HCT116 (cell line): ENCODE results near the gene FBXO8. TPM values are rescaled to one million over a fixed set of nuclear protein-coding genes. Genes with fewer than 3 reads are reported as not detected.

ENCODE experiments used
- ATAC-seq: fragments of 200-7000 bp; cut with Tn5 transposase; 2 replicates; pipeline ENCODE4 v1.9.1; 2020; ENCODE audit warnings: mild to moderate bottlenecking, moderate library complexity
- BruUV-seq: library from RNA; stranded (reverse); fragments of 400-500 nt; replicated peaks from 2 replicates; lab custom pipeline; 2021; lab: Mats Ljungman, UMichigan
- CTCF ChIA-PET: fragments of 300-600 bp; sonication (Branson Sonifier 250); formaldehyde crosslinking; loops from one replicate; lab custom pipeline; 2021; ENCODE audit warnings: antibody characterized with exemption; lab: Charles Lee
- POLR2A ChIA-PET: fragments of 300-600, 350-600 bp; sonication (Branson Sonifier 250); formaldehyde crosslinking; loops from one replicate; lab custom pipeline; 2021; ENCODE audit warnings: antibody characterized with exemption; lab: Charles Lee
- RAD21 ChIA-PET, 2 experiments: fragments of 300-600 bp; sonication (Branson Sonifier 250); formaldehyde crosslinking; loops; one replicate each; lab custom pipeline; 2023; ENCODE audit warnings: low total read pairs in 2 of 2; ENCODE audit not compliant: uncharacterized antibody in 2 of 2, unreplicated experiment in 2 of 2, low non-redundant PET in 1 of 2; lab: Charles Lee
- DNase-seq: peaks from one replicate; pipeline ENCODE4 v3.0.0-alpha.2; 2010; ENCODE audit warnings: low read depth, low spot score
- H2AFZ ChIP-seq: fragments of 200-600 bp; shearing (Covaris generic), sonication (generic); 2 replicates; pipeline ENCODE4 v1.6.1; 2017; ENCODE audit warnings: low read depth, mixed run types, mixed read lengths, antibody characterized with exemption, low read length; ENCODE audit not compliant: poor library complexity, severe bottlenecking
- H3K27ac ChIP-seq: 2 replicates; pipeline ENCODE4 v1.5.1; 2012; ENCODE audit warnings: low read depth, low read length
- H3K27me3 ChIP-seq: fragments of 200-600 bp; sonication (generic); 2 replicates; pipeline ENCODE4 v1.6.1; 2016; ENCODE audit warnings: mixed run types, low read length, mixed read lengths; ENCODE audit not compliant: insufficient read depth
- H3K36me3 ChIP-seq, 2 experiments: fragments of 200-500 bp in 1 of 2; fragments of 200-600 bp in 1 of 2; sonication (Bioruptor generic) in 1 of 2; sonication (generic) in 1 of 2; 2 replicates each; pipeline versions ENCODE4 v1.5.1 to v1.6.1; 2014 to 2016; ENCODE audit warnings: low read length in 2 of 2, inconsistent platforms in 1 of 2, mixed read lengths in 1 of 2, mixed run types in 1 of 2; ENCODE audit not compliant: insufficient read depth in 2 of 2, control insufficient read depth in 1 of 2
- H3K4me1 ChIP-seq, 2 experiments: fragments of 200-600 bp in 1 of 2; sonication (generic) in 1 of 2; 2 replicates each; pipeline versions ENCODE4 v1.5.1 to v1.6.1; 2012 to 2017; ENCODE audit warnings: low read length in 2 of 2, inconsistent platforms in 1 of 2, mild to moderate bottlenecking in 1 of 2, mixed read lengths in 1 of 2, mixed run types in 1 of 2, moderate library complexity in 1 of 2; ENCODE audit not compliant: insufficient read depth in 2 of 2, control insufficient read depth in 1 of 2
- H3K4me2 ChIP-seq: fragments of 200-600 bp; sonication (generic); 2 replicates; pipeline ENCODE4 v1.6.1; 2017; ENCODE audit warnings: mixed run types, low read length, mixed read lengths
- H3K4me3 ChIP-seq, 2 experiments: fragments of 200-600 bp in 1 of 2; sonication (generic) in 1 of 2; replicated peaks in 1 of 2; 2 replicates each; pipeline ENCODE4 v1.5.1; 2011 to 2016; ENCODE audit warnings: low read length in 2 of 2, control low read depth in 1 of 2, low read depth in 1 of 2, mild to moderate bottlenecking in 1 of 2, mixed read lengths in 1 of 2, mixed run types in 1 of 2
- H3K79me2 ChIP-seq: fragments of 200-600 bp; sonication (generic); 2 replicates; pipeline ENCODE4 v1.6.1; 2017; ENCODE audit warnings: mild to moderate bottlenecking, mixed run types, low read length, moderate library complexity, mixed read lengths; ENCODE audit not compliant: insufficient read depth
- H3K9ac ChIP-seq: fragments of 200-600 bp; sonication (generic); 2 replicates; pipeline ENCODE4 v1.6.1; 2016; ENCODE audit warnings: low read length, mixed read lengths
- H3K9me2 ChIP-seq: fragments of 200-600 bp; sonication (generic), shearing (Covaris generic); 2 replicates; pipeline ENCODE4 v1.6.1; 2017; ENCODE audit warnings: mixed run types, mild to moderate bottlenecking, moderate library complexity; ENCODE audit not compliant: insufficient read depth
- H3K9me3 ChIP-seq, 2 experiments: fragments of 200-500 bp in 1 of 2; fragments of 200-600 bp in 1 of 2; sonication (Bioruptor generic) in 1 of 2; sonication (generic) in 1 of 2; 2 replicates each; pipeline ENCODE4 v1.6.1; 2014 to 2017; ENCODE audit warnings: low read length in 2 of 2, mixed read lengths in 2 of 2, inconsistent platforms in 1 of 2, low read depth in 1 of 2, mild to moderate bottlenecking in 1 of 2, mixed run types in 1 of 2, moderate library complexity in 1 of 2; ENCODE audit not compliant: control insufficient read depth in 1 of 2, insufficient read depth in 1 of 2
- H4K20me1 ChIP-seq: fragments of 200-600 bp; sonication (generic), shearing (Covaris generic); 2 replicates; pipeline ENCODE4 v1.6.1; 2017; ENCODE audit warnings: mixed run types, mild to moderate bottlenecking, moderate library complexity; ENCODE audit not compliant: insufficient read depth
- ATF3 ChIP-seq: IDR thresholded peaks from 2 replicates; pipeline ENCODE4 v1.6.1; 2012
- EGR1 ChIP-seq: IDR thresholded peaks from 2 replicates; pipeline ENCODE4 v1.6.1; 2012; ENCODE audit warnings: low read depth
- ELF1 ChIP-seq: IDR thresholded peaks from 2 replicates; pipeline ENCODE4 v1.6.1; 2012; ENCODE audit warnings: low read depth, borderline replicate concordance
- EZH2 ChIP-seq: fragments of 200-600 bp; sonication (generic); IDR thresholded peaks from 2 replicates; pipeline ENCODE4 v1.6.1; 2017; ENCODE audit warnings: antibody characterized with exemption, mixed run types
- EZH2phosphoT487 ChIP-seq: fragments of 200-600 bp; IDR thresholded peaks from 2 replicates; pipeline ENCODE4 v1.6.1; 2018; ENCODE audit warnings: antibody characterized with exemption, borderline replicate concordance
- FOSL1 ChIP-seq: IDR thresholded peaks from 2 replicates; pipeline ENCODE4 v1.6.1; 2012; ENCODE audit warnings: low read depth
- JUND ChIP-seq: IDR thresholded peaks from 2 replicates; pipeline ENCODE4 v1.6.1; 2012
- POLR2A ChIP-seq: IDR thresholded peaks from 2 replicates; pipeline ENCODE4 v1.7.0; 2011; ENCODE audit warnings: borderline replicate concordance; ENCODE audit not compliant: insufficient read depth, insufficient read length; ENCODE audit errors: extremely low read depth
- RAD21 ChIP-seq: IDR thresholded peaks from 2 replicates; pipeline ENCODE4 v1.6.1; 2012; ENCODE audit warnings: low read depth, mild to moderate bottlenecking
- SP1 ChIP-seq: IDR thresholded peaks from 2 replicates; pipeline ENCODE4 v1.6.1; 2012; ENCODE audit warnings: low read depth
- ZFX ChIP-seq: fragments of 450-650 bp; IDR thresholded peaks from 2 replicates; pipeline ENCODE4 v1.6.1; 2017
- intact Hi-C: fragments of 100-400 bp; cut with micrococcal nuclease; formaldehyde crosslinking; loops from 2 replicates; pipeline ENCODE4 v1.10.0; 2022
- total RNA-seq: library from RNA; stranded (reverse); gene quantifications from one replicate; pipeline ENCODE4 v1.2.1, GENCODE V29; 2021; ENCODE audit not compliant: unreplicated experiment
- TF ChIP-seq, protein P1 (sequence below), 3 experiments: fragments of 200-600 bp in 1 of 3; sonication (generic) in 1 of 3; IDR thresholded peaks in 2 of 3; conservative IDR thresholded peaks in 1 of 3; 2 replicates each; pipeline ENCODE4 v1.5.1; 2012 to 2017; ENCODE audit warnings: low read depth in 2 of 3, low read length in 2 of 3, antibody characterized with exemption in 1 of 3, borderline replicate concordance in 1 of 3, control low read depth in 1 of 3, mild to moderate bottlenecking in 1 of 3, mixed read lengths in 1 of 3, mixed run types in 1 of 3, moderate library complexity in 1 of 3; ENCODE audit not compliant: insufficient read depth in 1 of 3
- TF ChIP-seq, protein P2 (sequence below): IDR thresholded peaks from 2 replicates; pipeline ENCODE4 v1.6.1; 2011; ENCODE audit warnings: mild to moderate bottlenecking, low read length, moderate library complexity; ENCODE audit not compliant: insufficient replicate concordance; ENCODE audit errors: extremely low read depth

FBXO8 gene
- total RNA-seq, 1 experiment from 2014 or later, result 13.0 TPM

DNA sequence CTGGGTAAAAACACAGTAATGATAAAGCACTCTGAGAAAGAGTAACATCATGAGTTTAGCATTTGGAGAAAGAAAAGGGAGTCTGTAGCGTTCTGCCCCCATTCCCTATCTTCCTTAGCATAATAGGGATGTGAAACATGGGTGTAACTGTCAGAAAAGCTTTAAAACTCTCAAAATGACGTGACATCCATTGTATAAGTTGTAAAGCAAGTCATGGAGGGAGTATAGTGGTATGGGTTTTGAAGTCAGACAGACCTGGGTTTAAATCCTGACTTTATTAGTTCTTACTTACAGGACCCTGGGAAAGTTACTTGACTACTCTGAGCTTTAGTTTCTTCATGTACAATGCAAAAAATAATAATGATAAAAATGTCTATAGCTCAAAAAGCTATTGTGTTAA lies 17.1 kb downstream of the FBXO8 start:
- H3K9me3 ChIP-seq, result no peaks in the 10 kb centered on the region
- H3K4me3 ChIP-seq, result no peak overlapping the region
- no peaks in the 10 kb centered on the region for H3K79me2 ChIP-seq
- no peak overlapping the region for H3K27ac ChIP-seq
- no peaks in the 10 kb centered on the region for H3K9me2 ChIP-seq
- TF ChIP-seq ATF3 (no peak), FOSL1 (no peak), SP1 (no peak), ZFX (no peak), POLR2A (no peak), EGR1 (no peak), ELF1 (no peak), RAD21 (no peak), EZH2phosphoT487 (no peak), EZH2 (no peak), JUND (no peak)
- TF ChIP-seq, protein P1, sequence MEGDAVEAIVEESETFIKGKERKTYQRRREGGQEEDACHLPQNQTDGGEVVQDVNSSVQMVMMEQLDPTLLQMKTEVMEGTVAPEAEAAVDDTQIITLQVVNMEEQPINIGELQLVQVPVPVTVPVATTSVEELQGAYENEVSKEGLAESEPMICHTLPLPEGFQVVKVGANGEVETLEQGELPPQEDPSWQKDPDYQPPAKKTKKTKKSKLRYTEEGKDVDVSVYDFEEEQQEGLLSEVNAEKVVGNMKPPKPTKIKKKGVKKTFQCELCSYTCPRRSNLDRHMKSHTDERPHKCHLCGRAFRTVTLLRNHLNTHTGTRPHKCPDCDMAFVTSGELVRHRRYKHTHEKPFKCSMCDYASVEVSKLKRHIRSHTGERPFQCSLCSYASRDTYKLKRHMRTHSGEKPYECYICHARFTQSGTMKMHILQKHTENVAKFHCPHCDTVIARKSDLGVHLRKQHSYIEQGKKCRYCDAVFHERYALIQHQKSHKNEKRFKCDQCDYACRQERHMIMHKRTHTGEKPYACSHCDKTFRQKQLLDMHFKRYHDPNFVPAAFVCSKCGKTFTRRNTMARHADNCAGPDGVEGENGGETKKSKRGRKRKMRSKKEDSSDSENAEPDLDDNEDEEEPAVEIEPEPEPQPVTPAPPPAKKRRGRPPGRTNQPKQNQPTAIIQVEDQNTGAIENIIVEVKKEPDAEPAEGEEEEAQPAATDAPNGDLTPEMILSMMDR (IDR thresholded peaks at IDR 0.05 in 2 of 3, conservative IDR thresholded peaks at IDR 0.05 in 1 of 3; ENCODE audit: borderline replicate concordance in 1 of 3, insufficient read depth in 1 of 3, low read depth in 2 of 3, low read length in 2 of 3), result no peak
- TF ChIP-seq, protein P2, sequence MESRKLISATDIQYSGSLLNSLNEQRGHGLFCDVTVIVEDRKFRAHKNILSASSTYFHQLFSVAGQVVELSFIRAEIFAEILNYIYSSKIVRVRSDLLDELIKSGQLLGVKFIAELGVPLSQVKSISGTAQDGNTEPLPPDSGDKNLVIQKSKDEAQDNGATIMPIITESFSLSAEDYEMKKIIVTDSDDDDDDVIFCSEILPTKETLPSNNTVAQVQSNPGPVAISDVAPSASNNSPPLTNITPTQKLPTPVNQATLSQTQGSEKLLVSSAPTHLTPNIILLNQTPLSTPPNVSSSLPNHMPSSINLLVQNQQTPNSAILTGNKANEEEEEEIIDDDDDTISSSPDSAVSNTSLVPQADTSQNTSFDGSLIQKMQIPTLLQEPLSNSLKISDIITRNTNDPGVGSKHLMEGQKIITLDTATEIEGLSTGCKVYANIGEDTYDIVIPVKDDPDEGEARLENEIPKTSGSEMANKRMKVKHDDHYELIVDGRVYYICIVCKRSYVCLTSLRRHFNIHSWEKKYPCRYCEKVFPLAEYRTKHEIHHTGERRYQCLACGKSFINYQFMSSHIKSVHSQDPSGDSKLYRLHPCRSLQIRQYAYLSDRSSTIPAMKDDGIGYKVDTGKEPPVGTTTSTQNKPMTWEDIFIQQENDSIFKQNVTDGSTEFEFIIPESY, result no peak
- CTCF ChIA-PET, result no interaction called here
- no peaks in the 10 kb centered on the region for H3K27me3 ChIP-seq
- H3K36me3 ChIP-seq, result no peaks in the 10 kb centered on the region
- H2AFZ ChIP-seq, result no peak overlapping the region
- H4K20me1 ChIP-seq, result no peaks in the 10 kb centered on the region
- H3K4me2 ChIP-seq, result no peak overlapping the region
- H3K4me1 ChIP-seq, result no peaks in the 10 kb centered on the region
- no peak for ATAC-seq
- RAD21 ChIA-PET, result no interaction called here
- BruUV-seq, result no TSS peak
- POLR2A ChIA-PET, result no interaction called here
- intact Hi-C loops, result no loop called here
- DNase-seq, result no peak
- no peak overlapping the region for H3K9ac ChIP-seq
